IMR-90 (cell line): ENCODE results near the gene PCSK6.

ENCODE experiments used
- BHLHE40 ChIP-seq: fragments of 150-350 bp; IDR thresholded peaks from 2 replicates; pipeline ENCODE4 v1.6.1; 2016; ENCODE audit warnings: mild to moderate bottlenecking, low read depth, low read length
- CEBPB ChIP-seq: IDR thresholded peaks from 2 replicates; pipeline ENCODE4 v1.6.1; 2012; ENCODE audit warnings: low read depth, low read length, improper control_type of control experiment
- CTCF ChIP-seq: conservative IDR thresholded peaks from 2 replicates; pipeline ENCODE4 v1.5.1; 2012; ENCODE audit warnings: mild to moderate bottlenecking, low read depth, low read length, improper control_type of control experiment
- MAFK ChIP-seq: IDR thresholded peaks from 2 replicates; pipeline ENCODE4 v1.6.1; 2012; ENCODE audit warnings: low read depth, low read length, improper control_type of control experiment
- MAZ ChIP-seq: IDR thresholded peaks from 2 replicates; pipeline ENCODE4 v1.6.1; 2012; ENCODE audit warnings: low read depth, mild to moderate bottlenecking, low read length, improper control_type of control experiment, moderate library complexity, borderline replicate concordance
- POLR2A ChIP-seq: IDR thresholded peaks from 2 replicates; pipeline ENCODE4 v1.6.1; 2012; ENCODE audit warnings: mild to moderate bottlenecking, low read depth, low read length
- RAD21 ChIP-seq: IDR thresholded peaks from 2 replicates; pipeline ENCODE4 v1.6.1; 2012; ENCODE audit warnings: low read length, improper control_type of control experiment
- USF2 ChIP-seq: fragments of 150-350 bp; IDR thresholded peaks from 2 replicates; pipeline ENCODE4 v1.6.1; 2017; ENCODE audit warnings: mild to moderate bottlenecking, antibody characterized with exemption, low read length, low read depth

- TF ChIP-seq CEBPB = no peak
- TF ChIP-seq MAZ = no peak
- TF ChIP-seq CTCF = no peak
- no peak for TF ChIP-seq POLR2A
- TF ChIP-seq USF2 = no peak
- TF ChIP-seq BHLHE40 = no peak
- no peak for TF ChIP-seq RAD21
- TF ChIP-seq MAFK = no peak
Measured at GRCh38 chr15:101464256-101464998, 25.1 kb downstream of the PCSK6 start.
